Activated naive CD8-positive, alpha-beta T cell treated with anti-CD3 and anti-CD28 coated beads, Interleukin-2, amount 10 ng/mL, durations not matched to agents 7 days and 5 days (primary cell): Measurements from ENCODE around the gene CCNYL1. TPM values are rescaled to one million over a fixed set of nuclear protein-coding genes. Genes with fewer than 3 reads are reported as not detected.

ENCODE experiments used
- ATAC-seq: fragments of 150-1000 bp; cut with Tn5 transposase; one replicate; pipeline ENCODE4 v1.10.0; 2021; ENCODE audit warnings: low read depth, moderate library complexity
- POLR2A ChIA-PET: fragments of 350-600 bp; sonication (Branson Sonifier 250); formaldehyde crosslinking; loops from one replicate; lab custom pipeline; 2021; ENCODE audit warnings: antibody characterized with exemption; lab: Charles Lee
- DNase-seq: peaks from one replicate; pipeline ENCODE4 v3.0.0; 2021
- H3K27ac Mint-ChIP-seq: one replicate; pipeline ENCODE4 v1.8.0; 2022; ENCODE audit warnings: mild to moderate bottlenecking, mixed read lengths
- H3K27me3 Mint-ChIP-seq: one replicate; pipeline ENCODE4 v1.8.0; 2022; ENCODE audit warnings: mild to moderate bottlenecking, moderate library complexity, mixed read lengths
- H3K36me3 Mint-ChIP-seq: one replicate; pipeline ENCODE4 v1.8.0; 2021; ENCODE audit warnings: mild to moderate bottlenecking, mixed read lengths
- H3K4me1 Mint-ChIP-seq: one replicate; pipeline ENCODE4 v1.8.0; 2021; ENCODE audit warnings: mixed read lengths
- H3K4me3 Mint-ChIP-seq: one replicate; pipeline ENCODE4 v1.8.0; 2022; ENCODE audit warnings: mild to moderate bottlenecking, moderate library complexity, mixed read lengths
- H3K9me3 Mint-ChIP-seq: one replicate; pipeline ENCODE4 v1.8.0; 2021; ENCODE audit warnings: mixed read lengths
- total RNA-seq, 2 experiments: library from RNA; stranded (reverse); gene quantifications; one replicate each; pipeline ENCODE4 v1.2.3, GENCODE V29; 2021

The CCNYL1 gene
- total RNA-seq, 2 experiments from 2014 or later = 6.3 to 8.0 TPM

GRCh38 chr2:207767461-207768167 is 56.2 kb downstream of the CCNYL1 start:
- Mint-ChIP-seq H3K36me3 (peaks cover 3% of the 10 kb centered on the region), H3K4me3 (peak overlapping the region; percentile 86), H3K27ac (no peak overlapping the region), H3K9me3 (no peaks in the 10 kb centered on the region), H3K27me3 (peaks cover 47% of the 10 kb centered on the region), H3K4me1 (peaks cover 13% of the 10 kb centered on the region)
- ATAC-seq (no peak), DNase-seq (peak; percentile 29)
- POLR2A ChIA-PET = interaction anchor here (0.5 kb wide), 1 partner anchor 47 kb away, joined by 3 read pairs; no protein-coding TSS in a partner anchor

GRCh38 chr2:207768168-207768865 is 56.9 kb downstream of the CCNYL1 start:
- no peaks in the 10 kb centered on the region for H3K9me3 Mint-ChIP-seq
- DNase-seq (peak; percentile 56), ATAC-seq (no peak)
- POLR2A ChIA-PET = no interaction called here
- H3K4me1 Mint-ChIP-seq = peaks cover 13% of the 10 kb centered on the region
- peaks cover 52% of the 10 kb centered on the region for H3K27me3 Mint-ChIP-seq
- H3K36me3 Mint-ChIP-seq = peaks cover 3% of the 10 kb centered on the region
- H3K27ac Mint-ChIP-seq = no peak overlapping the region
- peak overlapping the region; percentile 86 for H3K4me3 Mint-ChIP-seq

GRCh38 chr2:207768866-207769596 is 57.6 kb downstream of the CCNYL1 start:
- H3K4me3 Mint-ChIP-seq = peak overlapping the region; percentile 86
- peaks cover 53% of the 10 kb centered on the region for H3K27me3 Mint-ChIP-seq
- H3K27ac Mint-ChIP-seq = no peak overlapping the region
- DNase-seq (no peak), ATAC-seq (peak; percentile 6)
- no peaks in the 10 kb centered on the region for H3K9me3 Mint-ChIP-seq
- peaks cover 13% of the 10 kb centered on the region for H3K4me1 Mint-ChIP-seq
- POLR2A ChIA-PET = interaction anchor here (0.7 kb wide), 1 partner anchor 1004 kb away, joined by 3 read pairs; the partner anchor contains the start of genes FASTKD2 and MDH1B
- peaks cover 3% of the 10 kb centered on the region for H3K36me3 Mint-ChIP-seq

DNA sequence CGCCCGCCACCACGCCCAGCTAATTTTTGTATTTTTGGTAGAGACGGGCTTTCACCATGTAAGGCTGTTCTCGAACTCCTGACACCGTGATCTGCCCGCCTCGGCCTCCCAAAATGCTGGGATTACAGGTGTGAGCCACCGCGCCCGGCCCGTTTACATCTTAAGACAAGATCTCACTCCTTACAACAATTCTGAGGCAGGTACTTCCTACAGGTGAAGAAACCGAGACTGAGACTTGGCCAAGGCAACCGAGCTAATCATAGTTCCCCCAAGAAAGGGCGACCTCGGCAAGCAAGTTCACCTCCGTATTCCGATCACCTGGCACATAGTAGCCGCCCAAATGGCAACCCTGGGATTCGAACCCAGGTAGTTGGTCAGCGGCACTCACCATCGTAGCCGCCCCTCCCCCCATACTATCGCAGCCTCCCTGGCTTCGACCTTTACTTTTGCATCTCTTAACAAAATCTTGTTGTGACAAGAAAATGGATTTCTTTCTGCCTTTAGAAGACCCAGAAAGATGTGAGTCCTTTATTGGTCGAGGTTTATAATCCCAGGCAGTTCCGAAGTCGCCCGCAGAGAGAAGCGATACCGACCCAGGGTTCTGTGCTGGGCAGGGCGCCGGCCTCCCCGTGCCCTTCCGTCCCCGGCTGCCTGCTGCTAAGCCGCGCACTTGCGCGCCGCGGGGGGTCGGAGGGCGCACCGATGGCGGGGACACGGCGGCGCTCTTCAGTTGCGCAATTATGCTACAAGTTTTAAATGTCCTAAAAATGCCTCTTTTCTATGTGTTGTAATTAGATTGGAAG is 59.4 kb downstream of the CCNYL1 start:
- Mint-ChIP-seq H3K4me1 (peaks cover 13% of the 10 kb centered on the region), H3K4me3 (peak overlapping the region; percentile 90), H3K9me3 (no peaks in the 10 kb centered on the region), H3K27ac (peak overlapping the region; percentile 4), H3K36me3 (peaks cover 3% of the 10 kb centered on the region), H3K27me3 (peaks cover 40% of the 10 kb centered on the region)
- POLR2A ChIA-PET = interaction anchor here (1.0 kb wide), 1 partner anchor 254 kb away, joined by 3 read pairs; the partner anchor contains the start of gene PLEKHM3
- ATAC-seq (no peak), DNase-seq (peak; percentile 34)

GRCh38 chr2:207771421-207771820 is 60.0 kb downstream of the CCNYL1 start:
- Mint-ChIP-seq H3K4me3 (no peak overlapping the region), H3K4me1 (peaks cover 13% of the 10 kb centered on the region), H3K36me3 (peaks cover 3% of the 10 kb centered on the region), H3K9me3 (no peaks in the 10 kb centered on the region), H3K27me3 (peaks cover 35% of the 10 kb centered on the region), H3K27ac (no peak overlapping the region)
- DNase-seq (no peak), ATAC-seq (no peak)
- POLR2A ChIA-PET = interaction anchor here (0.6 kb wide), 1 partner anchor 28 kb away, joined by 3 read pairs; no protein-coding TSS in a partner anchor

- Mint-ChIP-seq H3K9me3 (no peaks in the 10 kb centered on the region), H3K27me3 (peaks cover 29% of the 10 kb centered on the region), H3K36me3 (peaks cover 1% of the 10 kb centered on the region), H3K4me1 (peaks cover 12% of the 10 kb centered on the region), H3K4me3 (no peak overlapping the region), H3K27ac (no peak overlapping the region)
- DNase-seq = peak; percentile 36
- POLR2A ChIA-PET = interaction anchor here (0.6 kb wide), 1 partner anchor 29 kb away, joined by 3 read pairs; no protein-coding TSS in a partner anchor
- ATAC-seq = no peak
Measured at GRCh38 chr2:207772081-207772843, 60.8 kb downstream of the CCNYL1 start.

DNA sequence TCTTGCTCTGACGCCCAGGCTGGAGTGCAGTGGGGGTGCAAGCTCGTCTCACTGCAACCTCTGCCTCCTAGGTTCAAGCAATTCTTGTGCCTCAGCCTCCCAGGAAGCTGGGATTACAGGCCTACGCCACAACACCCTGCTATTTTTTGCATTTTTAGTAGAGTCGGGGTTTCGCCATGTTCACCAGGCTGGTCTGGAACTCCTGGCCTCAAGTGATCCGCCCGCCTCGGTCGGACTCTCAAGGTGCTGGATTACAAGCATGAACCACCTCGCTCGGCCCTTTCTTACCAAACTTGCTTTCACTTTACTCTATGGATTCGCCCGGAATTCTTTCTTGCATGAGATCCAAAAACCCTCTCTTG is 61.4 kb downstream of the CCNYL1 start:
- peaks cover 12% of the 10 kb centered on the region for H3K4me1 Mint-ChIP-seq
- peaks cover 26% of the 10 kb centered on the region for H3K27me3 Mint-ChIP-seq
- POLR2A ChIA-PET = no interaction called here

GRCh38 chr2:207775473-207775872 is 64.0 kb downstream of the CCNYL1 start:
- Mint-ChIP-seq H3K4me3 (no peak overlapping the region), H3K9me3 (no peaks in the 10 kb centered on the region), H3K4me1 (peaks cover 5% of the 10 kb centered on the region), H3K27me3 (peaks cover 18% of the 10 kb centered on the region), H3K36me3 (no peaks in the 10 kb centered on the region), H3K27ac (no peak overlapping the region)
- no peak for DNase-seq
- POLR2A ChIA-PET = no interaction called here
- no peak for ATAC-seq

More for the DNA sequence above, 61.4 kb downstream of the CCNYL1 start:
- H3K36me3 Mint-ChIP-seq = no peaks in the 10 kb centered on the region
- H3K9me3 Mint-ChIP-seq = no peaks in the 10 kb centered on the region
- H3K4me3 Mint-ChIP-seq = no peak overlapping the region
- ATAC-seq (no peak), DNase-seq (no peak)
- H3K27ac Mint-ChIP-seq = no peak overlapping the region

GRCh38 chr2:207777124-207777523 is 65.7 kb downstream of the CCNYL1 start:
- H3K4me3 Mint-ChIP-seq = no peak overlapping the region
- no peak for ATAC-seq
- H3K27ac Mint-ChIP-seq = no peak overlapping the region
- H3K27me3 Mint-ChIP-seq = peaks cover 22% of the 10 kb centered on the region
- POLR2A ChIA-PET = no interaction called here
- H3K36me3 Mint-ChIP-seq = no peaks in the 10 kb centered on the region
- no peaks in the 10 kb centered on the region for H3K4me1 Mint-ChIP-seq
- no peaks in the 10 kb centered on the region for H3K9me3 Mint-ChIP-seq
- no peak for DNase-seq

- Mint-ChIP-seq H3K9me3 (no peaks in the 10 kb centered on the region), H3K27me3 (peaks cover 21% of the 10 kb centered on the region), H3K4me1 (no peaks in the 10 kb centered on the region), H3K36me3 (no peaks in the 10 kb centered on the region), H3K27ac (no peak overlapping the region), H3K4me3 (no peak overlapping the region)
- POLR2A ChIA-PET = interaction anchor here (0.6 kb wide), 1 partner anchor 36 kb away, joined by 4 read pairs; no protein-coding TSS in a partner anchor
- ATAC-seq (no peak), DNase-seq (no peak)
Measured at GRCh38 chr2:207778298-207778882, 67.0 kb downstream of the CCNYL1 start.

DNA sequence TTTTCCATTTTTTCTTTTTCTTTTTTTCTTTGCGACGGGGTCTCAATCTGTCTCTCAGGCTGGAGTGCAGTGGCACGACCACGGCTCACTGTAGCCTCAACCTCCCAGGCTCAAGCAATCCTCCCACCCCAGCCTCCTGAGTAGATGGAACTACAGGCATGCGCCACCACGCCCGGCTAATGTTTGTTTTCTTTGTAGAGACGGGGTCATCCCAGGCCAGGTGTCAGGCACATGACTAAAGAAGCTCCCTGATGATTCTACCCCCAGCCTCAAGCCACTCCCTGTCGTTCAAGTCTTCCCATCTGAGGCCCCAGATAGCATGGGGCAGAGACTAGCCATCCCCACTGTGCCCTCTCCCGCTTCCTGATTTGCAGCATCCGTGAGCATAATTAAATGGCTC is 68.1 kb downstream of the CCNYL1 start:
- peaks cover 20% of the 10 kb centered on the region for H3K27me3 Mint-ChIP-seq
- no peak overlapping the region for H3K27ac Mint-ChIP-seq
- no peak overlapping the region for H3K4me3 Mint-ChIP-seq
- H3K9me3 Mint-ChIP-seq = no peaks in the 10 kb centered on the region
- no peaks in the 10 kb centered on the region for H3K4me1 Mint-ChIP-seq
- POLR2A ChIA-PET = no interaction called here
- H3K36me3 Mint-ChIP-seq = no peaks in the 10 kb centered on the region
- DNase-seq (no peak), ATAC-seq (no peak)
